Peyer's patch (tissue), 4 donors: ENCODE data around the gene TUBB2A. TPM values are rescaled to one million over a fixed set of nuclear protein-coding genes. Genes with fewer than 3 reads are reported as not detected.

Source experiments
- DNase-seq, 3 donors: peaks; one replicate each; pipeline ENCODE4 v3.0.0-alpha.2; 2017 to 2019
- H3K27ac ChIP-seq, 4 donors: fragments of 200-600 bp; sonication (generic); one replicate each; pipeline ENCODE4 v1.5.1; 2016 to 2019
- H3K27me3 ChIP-seq, 2 donors: fragments of 200-600 bp; sonication (generic); one replicate each; pipeline ENCODE4 v1.5.1; 2019
- H3K36me3 ChIP-seq, 3 donors: fragments of 200-600 bp; sonication (generic); one replicate each; pipeline ENCODE4 v1.5.1; 2016 to 2019
- H3K4me1 ChIP-seq, 4 donors: fragments of 200-600 bp; sonication (generic); one replicate each; pipeline ENCODE4 v1.5.1; 2016 to 2019
- H3K4me3 ChIP-seq, 4 donors: fragments of 200-600 bp; sonication (generic); 1 replicate in 3 of 4; 2 replicates in 1 of 4; pipeline ENCODE4 v1.5.1; 2016 to 2019; ENCODE audit warnings: mild to moderate bottlenecking in 1 of 4
- H3K9me3 ChIP-seq, 4 donors: fragments of 200-600 bp; sonication (generic); one replicate each; pipeline ENCODE4 v1.5.1; 2016 to 2019; ENCODE audit warnings: mild to moderate bottlenecking in 1 of 4
- CTCF ChIP-seq, 6 experiments: fragments of 450-650 bp in 4 of 6; fragments of 200-600 bp in 2 of 6; sonication (generic) in 1 of 6; IDR thresholded peaks; one replicate each; pipeline ENCODE4 v1.5.1; 2017 to 2019; ENCODE audit warnings: antibody characterized with exemption in 6 of 6, mild to moderate bottlenecking in 3 of 6, moderate library complexity in 1 of 6
- POLR2A ChIP-seq, 2 donors: fragments of 450-650 bp; IDR thresholded peaks; one replicate each; pipeline ENCODE4 v1.5.1; 2017; ENCODE audit warnings: antibody characterized with exemption in 2 of 2, mild to moderate bottlenecking in 2 of 2, moderate library complexity in 2 of 2
- total RNA-seq, 4 donors: library from RNA; depleted of rRNA; stranded (reverse); fragments of >200 nt; gene quantifications; one replicate each; pipeline ENCODE4 v1.1.0, GENCODE V29; 2016

The TUBB2A gene
- total RNA-seq, 4 donors from 2014 or later: 13.2 to 61.6 (median 47.6) TPM

- Histone ChIP-seq H3K9me3 (no peaks in the 10 kb centered on the region), H3K4me1 (peaks cover 0 to 4% (median 0%) of the 10 kb centered on the region in 4 donors), H3K27me3 (no peaks in the 10 kb centered on the region), H3K4me3 (no peak overlapping the region), H3K27ac (no peak overlapping the region), H3K36me3 (peaks cover 0 to 49% (median 0%) of the 10 kb centered on the region in 3 donors)
- TF ChIP-seq CTCF (IDR thresholded peaks at IDR 0.05): no peak
- TF ChIP-seq POLR2A (IDR thresholded peaks at IDR 0.05): no peak
- DNase-seq: no peak
Observed at GRCh38 chr6:3144571-3144970, 12.8 kb downstream of the TUBB2A start.

GRCh38 chr6:3143158-3143557 is 14.2 kb downstream of the TUBB2A start:
- Histone ChIP-seq H3K4me3 (no peak overlapping the region), H3K36me3 (peaks cover 0 to 45% (median 0%) of the 10 kb centered on the region in 3 donors), H3K27ac (no peak overlapping the region), H3K27me3 (no peaks in the 10 kb centered on the region), H3K4me1 (peaks cover 0 to 18% (median 4%) of the 10 kb centered on the region in 4 donors), H3K9me3 (no peaks in the 10 kb centered on the region)
- no peak for TF ChIP-seq POLR2A (IDR thresholded peaks at IDR 0.05)
- TF ChIP-seq CTCF (IDR thresholded peaks at IDR 0.05): no peak
- DNase-seq: no peak

- no peak overlapping the region for H3K4me3 ChIP-seq
- H3K36me3 ChIP-seq: peaks cover 0 to 38% (median 0%) of the 10 kb centered on the region in 3 donors
- H3K4me1 ChIP-seq: peaks cover 0 to 22% (median 4%) of the 10 kb centered on the region in 4 donors
- DNase-seq: no peak
- no peak overlapping the region for H3K27ac ChIP-seq
- H3K9me3 ChIP-seq: no peaks in the 10 kb centered on the region
- TF ChIP-seq CTCF (IDR thresholded peaks at IDR 0.05) (no peak), POLR2A (IDR thresholded peaks at IDR 0.05) (no peak)
- no peaks in the 10 kb centered on the region for H3K27me3 ChIP-seq
Observed at GRCh38 chr6:3142536-3142935, 14.8 kb downstream of the TUBB2A start.

- no peak for DNase-seq
- H3K27ac ChIP-seq: peak overlapping the region in 1 of 4 donors; percentile 73
- H3K4me1 ChIP-seq: peaks cover 0 to 31% (median 4%) of the 10 kb centered on the region in 4 donors
- no peaks in the 10 kb centered on the region for H3K9me3 ChIP-seq
- TF ChIP-seq CTCF (IDR thresholded peaks at IDR 0.05) (no peak), POLR2A (IDR thresholded peaks at IDR 0.05) (no peak)
- H3K27me3 ChIP-seq: no peaks in the 10 kb centered on the region
- no peak overlapping the region for H3K4me3 ChIP-seq
- peaks cover 0 to 45% (median 0%) of the 10 kb centered on the region in 3 donors for H3K36me3 ChIP-seq
Observed at GRCh38 chr6:3140201-3140600, 17.1 kb downstream of the TUBB2A start.

GRCh38 chr6:3139090-3139903 is 18.0 kb downstream of the TUBB2A start:
- TF ChIP-seq POLR2A (IDR thresholded peaks at IDR 0.05): peak in 1 of 2 donors; percentile 39
- no peak for TF ChIP-seq CTCF (IDR thresholded peaks at IDR 0.05)
- Histone ChIP-seq H3K4me1 (peaks cover 0 to 31% (median 4%) of the 10 kb centered on the region in 4 donors), H3K27ac (peak overlapping the region in 3 of 4 donors; percentile 23 to 77 (median 73)), H3K4me3 (no peak overlapping the region), H3K9me3 (no peaks in the 10 kb centered on the region), H3K36me3 (peaks cover 0 to 41% (median 0%) of the 10 kb centered on the region in 3 donors), H3K27me3 (no peaks in the 10 kb centered on the region)
- peak; percentile 51 to 92 (median 81) for DNase-seq
